ENCODE data around the gene GMEB1.
"Not testable (repeated sequence)": the region's sequence is repeated elsewhere in the genome, so short reads cannot be mapped to it uniquely, and the experiment has no call there.

Gene GMEB1

DNA sequence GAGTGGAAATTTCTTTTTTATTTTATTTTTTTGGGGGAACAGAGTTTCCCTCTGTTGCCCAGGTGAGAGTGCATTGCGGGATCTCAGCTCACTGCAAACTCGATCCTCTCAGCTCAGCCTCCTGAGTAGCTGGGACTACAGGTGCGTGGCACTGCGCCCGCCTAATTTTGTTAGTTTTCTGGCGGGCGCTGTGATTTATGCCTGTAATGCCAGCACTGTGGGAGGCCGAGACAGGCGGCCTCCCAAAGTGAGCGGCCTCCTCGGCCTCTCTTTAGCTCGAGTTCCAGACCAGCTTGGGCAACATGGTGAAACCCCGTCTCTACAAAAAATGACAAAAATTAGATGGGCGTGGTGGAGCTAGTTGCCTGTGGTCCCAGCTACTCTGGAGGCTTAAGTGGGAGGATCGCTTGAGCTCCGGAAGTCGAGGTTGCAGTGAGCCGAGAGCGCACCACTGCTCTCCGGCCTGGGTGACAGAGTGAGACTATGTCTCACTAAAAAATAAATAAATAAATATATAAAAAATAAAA, 2.7 kb downstream of the GMEB1 start:
- in situ Hi-C loops (cut with MboI; ENCODE audit: low sequenced_read_pairs) = no loop called here

DNA sequence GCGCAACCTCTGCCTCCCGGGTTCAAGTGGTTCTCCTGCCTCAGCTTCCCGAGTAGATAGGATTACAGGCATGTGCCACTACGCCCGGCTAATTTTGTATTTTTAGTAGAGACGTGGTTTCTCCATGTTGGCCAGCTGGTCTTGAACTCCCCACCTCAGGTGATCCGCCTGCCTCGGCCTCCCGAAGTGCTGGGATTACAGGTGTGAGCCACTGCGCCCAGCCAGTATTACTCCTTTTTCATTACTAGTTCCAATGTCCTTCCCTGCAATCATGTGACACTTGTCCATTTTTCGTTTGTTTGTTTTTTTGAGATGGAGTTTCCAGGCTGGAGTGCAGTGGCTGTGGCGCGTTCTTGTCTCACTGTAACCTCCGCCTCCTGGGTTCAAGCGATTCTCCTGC, 4.4 kb downstream of the GMEB1 start:
- in situ Hi-C loops (cut with MboI; ENCODE audit: low sequenced_read_pairs) = not testable (repeated sequence)

DNA sequence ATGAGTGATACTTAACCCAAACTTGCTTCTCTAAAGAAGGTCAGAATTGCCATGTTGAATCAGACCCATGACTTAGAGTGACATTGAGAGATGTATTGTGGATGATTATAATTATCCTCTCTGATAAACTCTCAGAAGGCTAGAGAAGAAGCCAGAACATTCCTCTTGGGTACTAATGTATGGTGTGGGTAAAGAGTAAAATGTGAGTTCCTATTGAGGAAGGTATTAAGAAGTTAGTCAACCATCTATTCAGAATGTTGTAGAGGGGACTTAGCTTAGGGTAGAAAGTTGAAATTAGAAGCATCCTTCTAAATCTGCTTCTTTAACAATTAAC, 7.3 kb downstream of the GMEB1 start:
- in situ Hi-C loops (cut with MboI; ENCODE audit: low sequenced_read_pairs) = no loop called here

DNA sequence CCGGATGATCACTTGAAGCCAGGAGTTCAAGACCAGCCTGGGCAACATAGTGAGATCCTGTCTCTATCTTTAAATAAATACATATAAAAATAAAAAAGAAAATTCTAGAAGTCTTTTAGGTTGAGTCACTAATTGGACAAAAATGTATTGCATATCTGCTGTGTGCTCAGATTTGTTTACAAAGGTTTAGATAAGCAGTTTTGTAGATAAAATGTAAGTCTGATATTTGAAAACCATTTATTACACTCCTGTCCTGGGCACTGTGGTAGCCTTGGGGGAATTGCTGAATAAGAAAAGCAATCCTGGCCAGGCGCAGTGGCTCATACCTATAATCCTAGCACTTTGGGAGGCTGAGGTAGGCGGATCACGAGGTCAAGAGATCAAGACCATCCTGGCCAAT, 11.6 kb downstream of the GMEB1 start:
- in situ Hi-C loops (cut with MboI; ENCODE audit: low sequenced_read_pairs) = no loop called here

DNA sequence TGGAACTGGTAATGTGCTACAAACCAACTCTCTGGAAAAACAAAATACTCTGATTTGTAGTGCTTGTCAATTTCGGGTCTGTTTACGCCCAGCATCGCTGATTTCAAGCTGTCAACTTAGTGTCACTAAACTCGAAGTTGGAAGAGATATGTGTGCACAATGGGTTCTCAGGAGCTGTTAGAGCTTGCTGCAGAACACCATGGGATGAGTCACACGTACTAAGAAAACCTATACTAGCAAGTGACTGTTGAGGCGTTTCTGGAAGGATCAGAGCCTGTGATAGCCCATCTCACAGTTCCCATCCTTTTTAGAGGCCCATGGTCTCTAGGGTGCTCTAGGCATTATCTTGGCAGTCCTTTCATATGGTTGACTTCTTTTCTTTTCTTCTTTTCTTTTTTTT, 14.3 kb downstream of the GMEB1 start:
- in situ Hi-C loops (cut with MboI; ENCODE audit: low sequenced_read_pairs) = no loop called here

DNA sequence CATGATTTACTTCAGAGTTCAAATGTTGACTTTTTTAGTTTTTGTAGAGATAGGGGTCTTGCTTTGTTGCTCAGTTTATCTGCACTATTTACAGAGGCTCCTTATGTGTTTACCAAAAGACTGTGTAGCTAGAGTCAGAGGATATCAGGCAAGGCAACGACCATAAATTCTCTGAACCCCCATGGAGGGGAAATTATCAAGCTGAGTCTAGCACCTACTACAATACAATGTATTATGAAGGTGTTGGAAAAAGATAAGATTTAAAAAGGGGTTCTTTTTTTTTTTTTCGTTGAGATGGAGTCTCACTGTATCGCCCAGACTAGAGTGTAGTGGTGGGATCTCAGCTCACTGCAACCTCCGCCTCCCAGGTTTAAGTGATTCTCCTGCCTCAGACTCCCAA, 16.4 kb downstream of the GMEB1 start:
- in situ Hi-C loops (cut with MboI; ENCODE audit: low sequenced_read_pairs) = no loop called here

DNA sequence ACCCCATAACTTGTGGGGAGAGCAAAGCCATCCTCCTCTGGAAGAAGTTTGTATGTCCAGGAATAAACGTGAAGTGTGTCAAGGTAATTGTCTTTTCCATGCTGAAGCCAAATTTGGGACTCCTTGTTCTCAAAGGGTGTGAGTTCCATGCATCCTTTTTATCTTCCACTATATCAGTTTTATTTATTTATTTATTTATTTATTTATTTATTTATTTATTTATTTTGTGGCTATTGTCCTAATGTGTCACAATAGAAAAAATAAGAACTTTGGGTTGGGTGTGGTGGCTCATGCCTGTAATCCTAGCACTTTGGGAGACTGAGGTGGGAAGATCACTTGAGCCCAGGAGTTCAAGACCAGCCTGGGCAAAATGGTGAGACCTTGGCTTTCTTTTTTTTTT, 23.0 kb downstream of the GMEB1 start:
- in situ Hi-C loops (cut with MboI; ENCODE audit: low sequenced_read_pairs) = loop anchor here (10.0 kb wide), 1 partner anchor 57 kb away; no protein-coding TSS in a partner anchor

DNA sequence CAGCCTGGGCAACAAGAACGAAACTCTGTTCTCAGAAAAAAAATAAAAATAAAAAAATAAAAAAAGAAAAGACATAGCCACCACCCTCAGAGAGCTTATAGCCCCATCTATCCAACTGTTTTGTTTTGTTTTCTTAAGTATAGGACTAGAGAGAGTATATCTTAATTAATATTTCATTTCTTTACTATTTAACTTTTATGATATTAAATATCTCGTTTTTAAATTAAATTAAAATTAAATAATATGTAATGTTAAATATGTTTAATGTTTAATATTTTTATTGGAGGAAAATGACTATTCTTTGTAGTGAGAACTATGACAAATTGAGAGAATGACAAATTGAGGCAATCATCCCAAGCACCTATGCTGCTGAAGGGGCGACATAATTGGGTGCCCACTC, 35.0 kb downstream of the GMEB1 start:
- in situ Hi-C loops (cut with MboI; ENCODE audit: low sequenced_read_pairs) = no loop called here

DNA sequence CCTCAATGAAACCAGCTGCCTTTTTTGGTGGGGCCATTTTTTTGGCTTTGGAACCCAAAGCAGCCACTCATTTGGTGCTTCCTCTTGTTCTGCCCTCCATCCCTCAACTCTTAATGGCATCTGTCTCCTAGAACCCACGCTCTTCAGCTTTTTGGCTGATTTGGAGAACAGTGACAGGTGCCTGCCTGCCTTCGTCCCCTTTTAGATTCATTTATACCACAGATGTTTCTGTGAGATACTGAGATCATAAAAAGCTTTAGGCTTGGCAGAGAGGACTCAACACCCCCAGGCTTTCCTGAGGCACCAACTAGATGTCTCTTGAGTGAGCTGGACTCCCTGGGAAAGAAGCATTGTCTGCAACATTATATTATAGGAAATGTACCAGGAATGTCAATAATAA, 47.8 kb downstream of the GMEB1 start:
- in situ Hi-C loops (cut with MboI; ENCODE audit: low sequenced_read_pairs) = no loop called here

DNA sequence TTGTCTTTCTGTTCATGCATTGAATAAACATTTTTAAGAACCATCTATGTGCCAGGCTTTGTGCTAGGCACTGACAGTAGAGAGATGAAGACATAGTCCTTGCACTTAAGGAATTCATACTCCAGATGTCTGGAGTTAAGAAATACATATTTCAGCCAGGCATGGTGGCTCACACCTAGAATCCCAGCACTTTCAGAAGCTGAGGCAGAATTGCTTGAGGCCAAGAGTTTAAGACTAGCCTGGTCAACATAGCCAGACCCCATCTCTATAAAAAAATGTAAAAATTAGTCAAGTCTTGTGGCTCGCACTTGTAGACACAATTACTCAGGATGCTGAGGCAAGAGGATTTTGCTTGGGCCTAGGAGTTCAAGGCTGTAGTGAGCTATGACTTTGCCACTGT, 49.6 kb downstream of the GMEB1 start:
- in situ Hi-C loops (cut with MboI; ENCODE audit: low sequenced_read_pairs) = no loop called here

DNA sequence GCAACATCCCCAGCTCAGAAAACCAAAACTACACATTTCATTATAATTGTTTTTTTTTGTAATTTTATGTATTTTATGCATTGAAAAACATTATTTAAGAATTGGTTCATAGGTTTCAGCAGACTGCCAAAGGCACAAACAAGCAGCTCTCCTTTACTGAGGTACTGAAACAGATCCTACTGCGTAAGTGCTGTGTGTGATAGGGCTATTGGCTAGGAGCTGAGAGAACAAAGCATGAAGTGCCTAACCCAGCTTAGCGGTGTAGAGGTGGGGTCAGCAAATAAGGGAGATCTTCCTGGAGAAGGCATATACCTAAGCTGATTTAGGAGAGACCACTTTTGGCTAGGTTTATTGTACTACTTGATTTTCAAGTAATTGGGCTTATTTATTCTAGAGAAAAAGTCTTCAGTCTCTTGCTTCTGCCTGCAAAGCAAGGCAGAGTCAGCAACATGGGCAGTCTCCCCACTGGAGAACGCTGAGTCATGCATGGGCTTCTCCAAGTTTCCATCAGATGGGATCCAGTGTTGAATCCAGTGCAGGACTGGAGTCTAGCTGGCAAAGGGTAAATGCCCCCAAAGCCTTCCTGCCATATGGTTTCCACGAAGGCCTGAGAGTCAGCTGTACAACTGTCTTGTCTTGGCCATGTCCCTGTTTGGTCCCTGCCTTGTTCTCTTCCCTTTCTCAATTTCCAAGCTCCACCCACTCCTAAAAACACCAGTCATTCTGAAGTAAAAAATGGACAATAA, 50.2 kb downstream of the GMEB1 start:
- in situ Hi-C loops (cut with MboI; ENCODE audit: low sequenced_read_pairs) = no loop called here

DNA sequence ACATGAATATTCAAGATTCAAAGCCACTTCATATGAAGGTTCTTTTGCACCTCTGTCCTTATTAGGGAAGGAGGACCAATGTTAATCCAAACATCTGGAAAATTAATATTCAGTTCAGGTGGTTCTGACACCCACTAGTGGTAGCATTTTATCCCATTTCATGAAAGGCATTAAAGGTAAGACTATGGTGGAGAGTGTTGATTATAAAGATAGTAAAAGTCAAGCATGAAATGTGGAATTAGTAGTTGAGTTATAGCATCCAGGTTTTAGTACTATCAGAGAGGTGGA, 50.7 kb downstream of the GMEB1 start:
- in situ Hi-C loops (cut with MboI; ENCODE audit: low sequenced_read_pairs) = no loop called here

DNA sequence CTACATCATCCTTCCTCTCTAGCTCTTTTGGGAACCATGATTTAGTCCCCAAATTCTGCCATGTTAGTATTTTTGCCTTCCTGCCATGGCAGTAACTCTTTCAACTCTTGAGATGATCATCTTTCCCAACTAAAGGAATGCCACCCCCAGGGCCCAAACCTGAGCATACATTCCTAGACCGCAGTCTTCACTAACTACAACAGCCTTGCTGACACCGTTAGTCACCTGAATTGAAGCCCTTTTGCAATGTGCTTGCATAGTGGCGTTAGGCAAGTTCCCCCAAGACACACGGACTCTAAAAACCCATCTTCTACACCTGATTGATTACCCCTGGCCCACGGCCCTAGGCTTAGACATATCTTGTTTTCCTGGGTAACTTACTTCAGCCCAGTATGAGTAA, 51.8 kb downstream of the GMEB1 start:
- in situ Hi-C loops (cut with MboI; ENCODE audit: low sequenced_read_pairs) = no loop called here

DNA sequence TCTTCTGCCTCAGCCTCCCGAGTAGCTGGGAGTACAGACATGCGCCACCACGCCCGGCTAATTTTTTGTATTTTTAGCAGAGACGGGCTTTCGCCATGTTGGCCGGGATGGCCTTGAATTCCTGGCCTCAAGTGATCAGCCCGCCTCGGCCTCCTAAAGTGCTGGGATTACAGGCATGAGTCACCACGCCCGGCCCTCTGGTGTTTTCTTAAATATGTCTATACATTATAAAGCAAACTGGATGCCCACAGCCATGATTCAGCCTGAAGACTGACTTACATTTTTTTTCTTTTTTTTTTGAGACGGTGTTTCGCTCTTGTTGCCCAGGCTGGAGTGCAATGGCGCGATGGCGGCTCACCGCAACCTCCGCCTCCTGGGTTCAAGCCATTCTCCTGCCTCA, 53.3 kb downstream of the GMEB1 start:
- in situ Hi-C loops (cut with MboI; ENCODE audit: low sequenced_read_pairs) = not testable (repeated sequence)

DNA sequence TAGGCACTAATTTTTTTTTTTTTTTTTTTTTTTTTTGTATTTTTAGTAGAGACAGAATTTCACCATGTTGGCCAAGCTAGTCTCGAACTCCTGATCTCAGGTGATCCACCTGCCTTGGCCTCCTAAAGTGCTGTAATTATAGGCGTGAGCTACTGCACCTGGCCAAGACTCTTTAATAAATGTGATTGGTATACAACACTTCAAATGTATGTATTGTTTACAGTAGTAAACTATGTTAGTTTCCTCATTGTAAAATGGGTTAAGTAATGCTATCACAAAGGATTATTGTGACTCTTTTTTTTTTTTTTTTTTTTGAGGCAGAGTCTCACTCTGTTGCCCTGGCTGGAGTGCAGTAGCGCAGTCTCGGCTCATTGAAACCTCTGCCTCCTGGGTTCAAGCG, 56.8 kb downstream of the GMEB1 start:
- in situ Hi-C loops (cut with MboI; ENCODE audit: low sequenced_read_pairs) = not testable (repeated sequence)

DNA sequence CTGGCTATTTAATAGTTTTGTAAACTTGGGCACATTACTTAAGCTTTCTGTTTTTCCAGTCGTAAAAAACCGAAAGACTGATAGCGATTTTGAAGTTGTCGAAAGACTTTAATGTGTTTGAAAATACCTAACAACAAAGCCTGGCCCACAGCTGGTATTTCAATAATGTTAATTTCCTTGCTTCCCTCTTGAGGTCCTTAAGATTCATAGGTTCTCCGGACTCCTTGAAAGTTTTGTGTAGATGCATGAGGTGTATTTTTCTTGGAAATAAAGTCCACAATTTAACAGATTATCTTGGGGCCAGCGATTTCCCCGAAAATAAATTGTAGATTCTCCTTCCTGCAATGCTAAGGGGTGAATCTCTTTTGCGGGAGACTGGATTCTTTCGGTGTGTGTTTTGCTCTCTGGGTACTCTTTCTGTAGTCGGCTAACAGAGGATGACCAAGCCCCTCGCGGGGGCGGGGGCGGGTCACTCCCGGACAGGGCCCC, 67.4 kb downstream of the GMEB1 start:
- in situ Hi-C loops (cut with MboI; ENCODE audit: low sequenced_read_pairs) = no loop called here

DNA sequence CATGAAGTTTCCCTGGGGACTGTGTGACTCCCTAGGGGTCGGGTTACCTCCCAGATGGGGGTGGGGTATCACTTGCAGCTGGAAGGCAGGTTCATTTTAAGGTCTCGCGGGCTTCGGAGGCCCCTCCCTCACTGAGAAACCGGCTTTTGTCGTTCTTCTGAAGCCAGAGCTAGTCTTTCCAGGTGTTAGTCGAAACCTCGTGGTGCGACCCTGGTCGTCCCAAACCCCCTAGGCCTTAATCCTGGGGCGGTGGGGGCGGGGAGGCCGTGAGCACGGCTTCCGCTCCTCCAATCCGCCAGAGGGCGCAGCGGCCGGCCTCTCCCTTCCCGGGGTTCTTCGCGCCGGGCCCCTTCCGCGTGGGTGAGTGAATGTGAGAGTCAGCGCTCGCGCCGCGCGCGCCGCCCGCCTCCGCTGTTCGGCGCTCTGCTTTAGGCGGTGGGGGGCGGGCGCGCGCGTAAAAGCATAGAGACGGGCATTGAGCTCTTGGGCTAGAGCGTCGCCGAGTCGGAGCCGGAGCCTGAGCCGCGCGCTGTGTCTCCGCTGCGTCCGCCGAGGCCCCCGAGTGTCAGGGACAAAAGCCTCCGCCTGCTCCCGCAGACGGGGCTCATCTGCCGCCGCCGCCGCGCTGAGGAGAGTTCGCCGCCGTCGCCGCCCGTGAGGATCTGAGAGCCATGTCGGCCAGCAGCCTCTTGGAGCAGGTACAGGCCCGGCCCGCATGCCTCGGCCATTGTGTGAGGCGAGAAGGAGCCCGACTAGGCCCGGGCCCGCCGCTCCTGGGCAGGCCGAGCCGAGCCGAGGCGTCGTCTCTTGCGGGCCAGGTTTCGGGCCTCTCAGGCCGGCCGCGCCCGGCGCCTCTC, 68.1 kb downstream of the GMEB1 start, which contains the start of gene YTHDF2:
TSS of gene YTHDF2 (plus strand) at position 491 of the 857 bp plus-strand sequence. CDS start at position 672, 181 bp downstream.
- in situ Hi-C loops (cut with MboI; ENCODE audit: low sequenced_read_pairs) = no loop called here

DNA sequence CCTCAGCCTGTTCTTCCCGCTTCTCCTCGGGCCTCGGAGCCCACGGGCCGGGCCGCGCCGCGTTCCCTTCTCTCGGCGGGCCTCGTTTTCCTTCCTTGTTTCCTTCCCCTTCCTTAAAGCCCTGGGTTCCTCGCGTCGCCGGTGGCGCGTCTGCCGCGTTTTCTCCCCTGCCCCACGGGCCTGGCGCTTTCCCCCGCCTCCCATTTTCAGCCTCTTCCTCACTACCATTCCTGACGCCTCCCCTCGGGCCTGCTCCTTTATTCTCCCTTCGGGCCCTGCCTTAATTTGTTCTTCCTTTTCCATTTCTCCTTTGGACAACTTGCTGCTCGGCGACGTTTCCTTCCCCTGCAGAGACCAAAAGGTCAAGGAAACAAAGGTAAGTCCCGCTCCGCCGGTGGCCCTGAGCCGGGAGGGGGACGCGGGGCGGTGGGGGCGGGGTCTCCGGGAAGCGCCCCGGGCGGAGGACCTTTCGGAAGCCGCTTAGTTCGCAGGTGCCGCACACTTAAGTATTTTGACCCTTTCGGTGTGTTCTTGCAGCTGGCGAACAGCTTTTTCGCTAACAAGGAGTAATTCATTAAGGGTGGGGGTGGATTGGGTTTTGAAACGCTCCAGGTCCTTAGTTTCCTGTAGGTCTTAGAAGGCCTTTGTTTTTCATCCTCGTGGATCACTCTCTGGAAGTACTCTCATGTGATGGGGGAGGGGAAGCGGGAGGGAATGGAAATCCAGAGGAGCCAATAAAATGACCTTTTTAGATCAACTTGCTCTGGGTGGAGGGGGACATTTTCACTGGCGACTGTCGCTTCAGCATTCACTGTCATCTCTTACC, 68.9 kb downstream of the GMEB1 start:
- in situ Hi-C loops (cut with MboI; ENCODE audit: low sequenced_read_pairs) = no loop called here

DNA sequence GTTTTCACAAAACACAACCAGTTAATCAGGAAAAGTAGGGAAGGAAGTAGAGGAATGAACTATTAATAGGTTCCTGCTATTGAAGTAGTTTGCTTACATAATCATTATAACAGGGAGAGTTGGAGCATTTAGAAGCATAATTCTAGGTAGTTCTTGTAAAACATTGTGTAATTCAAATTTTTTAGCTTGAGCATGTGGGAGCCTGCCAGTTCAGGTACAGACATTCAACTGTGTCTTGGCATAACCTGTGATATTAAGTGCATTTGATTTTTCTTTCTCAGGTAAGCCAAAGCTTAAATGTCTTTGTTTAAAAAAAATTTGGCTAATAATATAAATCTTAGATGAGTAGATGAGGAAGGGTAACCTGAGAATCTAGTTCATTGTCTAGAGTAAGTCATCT, 71.5 kb downstream of the GMEB1 start:
- in situ Hi-C loops (cut with MboI; ENCODE audit: low sequenced_read_pairs) = no loop called here

DNA sequence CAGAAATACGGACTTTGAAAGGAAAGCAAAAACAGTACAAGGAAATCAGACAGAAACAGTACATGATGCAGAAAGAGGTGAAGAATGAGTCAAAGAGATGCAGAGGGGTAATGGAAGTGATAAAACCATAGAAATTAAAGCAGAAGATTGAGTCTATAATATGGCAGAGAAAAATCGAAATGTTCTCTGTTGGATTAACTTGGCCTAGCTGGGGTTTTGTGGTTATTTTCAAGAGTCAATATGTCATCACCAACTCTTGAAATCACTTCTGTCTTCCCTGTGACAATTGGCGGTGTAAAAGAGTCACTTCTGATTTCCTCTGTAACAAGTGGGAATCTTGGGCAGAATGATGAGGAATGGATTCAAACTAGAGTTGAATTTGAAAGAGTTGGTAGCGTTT, 75.6 kb downstream of the GMEB1 start:
- in situ Hi-C loops (cut with MboI; ENCODE audit: low sequenced_read_pairs) = no loop called here

DNA sequence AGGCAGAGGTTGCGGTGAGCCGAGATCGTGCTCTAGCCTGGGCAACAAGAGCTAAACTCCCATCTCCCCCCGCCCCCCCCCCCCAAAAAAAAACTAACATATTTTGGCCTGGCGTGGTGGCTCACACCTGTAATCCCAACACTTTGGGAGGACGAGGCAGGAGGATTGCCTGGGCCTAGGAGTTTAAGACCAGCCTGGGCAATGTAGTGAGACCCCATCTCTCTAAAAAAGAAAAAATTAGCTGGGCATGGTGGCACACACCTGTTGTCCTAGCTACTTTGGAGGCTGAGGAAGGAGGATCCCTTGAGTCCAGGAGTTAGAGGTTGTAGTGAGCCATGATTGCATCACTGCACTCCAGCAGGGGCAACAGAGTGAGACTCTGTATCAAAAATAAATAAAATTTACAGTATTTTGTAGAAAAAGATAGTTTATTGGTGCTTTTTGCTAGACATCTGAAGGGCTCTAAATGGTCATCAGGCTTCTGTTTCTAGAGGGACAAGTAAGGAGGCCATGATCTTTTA, 77.1 kb downstream of the GMEB1 start:
- in situ Hi-C loops (cut with MboI; ENCODE audit: low sequenced_read_pairs) = no loop called here

Data from HL-60/S4 treated with retinoic acid at 250 ng/mL for 4 days and 3 days (cell line).